ENCODE results near the gene RPS6KB1.
"Not testable (repeated sequence)": the region's sequence is repeated elsewhere in the genome, so short reads cannot be mapped to it uniquely, and the experiment has no call there.

RPS6KB1 gene

GRCh38 chr17:59872351-59872750 lies 20.6 kb upstream of the RPS6KB1 start:
- no peak for DNase-seq

- DNase-seq: not testable (repeated sequence)
These were observed 19.5 kb upstream of the RPS6KB1 start for GRCh38 chr17:59873414-59873813.

GRCh38 chr17:59874376-59874775 lies 18.5 kb upstream of the RPS6KB1 start:
- DNase-seq: no peak

DNA sequence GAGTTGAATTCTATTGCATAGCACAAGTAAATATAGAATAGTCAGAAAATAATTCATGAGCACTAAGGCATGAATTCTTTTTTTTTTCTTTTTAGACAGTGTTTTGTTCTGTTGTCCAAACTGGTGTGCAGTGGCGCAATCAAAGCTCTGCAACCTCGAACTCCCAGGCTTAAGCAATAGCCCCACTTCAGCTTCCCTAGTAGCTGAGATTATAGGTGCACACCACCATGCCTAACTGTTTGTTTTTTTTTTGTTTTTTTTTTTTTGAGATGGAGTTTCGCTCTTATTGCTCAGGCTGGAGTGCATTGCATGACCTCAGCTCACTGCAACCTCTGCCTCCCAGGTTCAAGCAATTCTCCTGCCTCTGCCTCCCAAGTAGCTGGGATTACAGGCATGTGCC lies 16.8 kb upstream of the RPS6KB1 start:
- no peak for DNase-seq

DNA sequence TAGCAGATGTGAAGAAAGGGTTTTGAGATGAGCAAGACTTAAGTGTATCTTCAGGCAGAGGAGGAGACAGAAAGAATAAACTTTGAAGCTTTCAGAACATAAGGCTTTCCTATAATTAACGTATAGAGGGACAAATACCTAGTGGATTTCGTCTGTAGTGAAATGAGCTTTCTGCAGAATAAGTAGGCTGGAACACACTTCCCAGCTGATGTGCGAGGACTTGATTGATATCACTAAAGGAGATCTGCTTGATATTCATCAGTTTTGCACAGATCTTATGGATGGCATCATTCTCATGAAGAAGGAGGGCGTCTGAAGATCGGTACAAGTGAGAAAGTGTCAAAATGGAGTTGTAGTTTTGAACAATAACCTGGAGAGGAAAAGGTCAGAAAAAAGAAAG lies 15.0 kb upstream of the RPS6KB1 start:
- DNase-seq: no peak

GRCh38 chr17:59878624-59879023 lies 14.3 kb upstream of the RPS6KB1 start:
- DNase-seq: no peak

- no peak for DNase-seq
These were observed 8.1 kb upstream of the RPS6KB1 start for GRCh38 chr17:59884861-59885260.

GRCh38 chr17:59888145-59888750 lies 4.7 kb upstream of the RPS6KB1 start:
- no peak for DNase-seq

- DNase-seq: no peak
These were observed 2.2 kb upstream of the RPS6KB1 start for GRCh38 chr17:59890720-59891119.

- no peak for DNase-seq
These were observed 534 bp upstream of the RPS6KB1 start for GRCh38 chr17:59892251-59892923.

GRCh38 chr17:59893676-59894100 lies 767 bp downstream of the RPS6KB1 start:
- DNase-seq: no peak

- no peak for DNase-seq
These were observed 4.2 kb downstream of the RPS6KB1 start for GRCh38 chr17:59897090-59897489.

DNA sequence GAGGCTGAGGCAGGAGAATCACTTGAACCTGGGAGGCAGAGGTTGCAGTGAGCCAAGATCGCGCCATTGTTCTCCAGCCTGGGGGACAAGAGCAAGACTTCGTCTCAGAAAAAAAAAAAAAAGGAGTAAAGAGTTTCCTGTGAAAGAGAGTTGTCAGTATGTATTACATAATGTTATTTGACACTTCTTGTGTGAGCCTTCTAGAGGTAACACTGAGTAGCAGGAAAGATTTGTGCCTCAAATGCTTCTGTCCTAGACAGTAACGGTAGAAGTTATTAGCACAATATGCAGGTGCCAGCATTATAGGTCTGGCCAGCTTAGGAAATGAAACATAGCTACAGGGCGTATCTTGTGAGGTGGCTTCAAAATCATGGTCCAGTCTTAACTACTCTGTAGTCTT lies 6.2 kb downstream of the RPS6KB1 start:
- DNase-seq: no peak

GRCh38 chr17:59901604-59902003 lies 8.7 kb downstream of the RPS6KB1 start:
- DNase-seq: no peak

DNA sequence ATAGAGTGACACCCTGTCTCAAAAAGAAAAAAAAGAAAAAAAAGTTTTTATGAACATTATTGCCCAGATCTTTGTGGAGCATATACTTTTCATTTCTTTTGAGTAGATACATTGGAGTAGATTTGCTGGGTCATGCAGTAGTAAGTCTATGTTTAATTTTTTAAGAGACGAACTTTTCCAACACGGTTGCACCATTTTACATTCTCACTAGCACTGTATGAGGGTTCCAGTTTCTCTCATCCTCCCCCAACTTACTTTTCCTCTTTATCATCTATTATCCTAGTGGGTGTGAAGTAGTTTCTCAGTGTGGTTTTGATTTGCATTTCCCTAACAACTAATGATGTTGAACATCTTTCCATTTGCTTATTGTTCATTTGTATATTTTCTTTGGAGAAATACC lies 10.5 kb downstream of the RPS6KB1 start:
- DNase-seq: no peak

- DNase-seq: no peak
These were observed 14.5 kb downstream of the RPS6KB1 start for GRCh38 chr17:59907467-59907866.

DNA sequence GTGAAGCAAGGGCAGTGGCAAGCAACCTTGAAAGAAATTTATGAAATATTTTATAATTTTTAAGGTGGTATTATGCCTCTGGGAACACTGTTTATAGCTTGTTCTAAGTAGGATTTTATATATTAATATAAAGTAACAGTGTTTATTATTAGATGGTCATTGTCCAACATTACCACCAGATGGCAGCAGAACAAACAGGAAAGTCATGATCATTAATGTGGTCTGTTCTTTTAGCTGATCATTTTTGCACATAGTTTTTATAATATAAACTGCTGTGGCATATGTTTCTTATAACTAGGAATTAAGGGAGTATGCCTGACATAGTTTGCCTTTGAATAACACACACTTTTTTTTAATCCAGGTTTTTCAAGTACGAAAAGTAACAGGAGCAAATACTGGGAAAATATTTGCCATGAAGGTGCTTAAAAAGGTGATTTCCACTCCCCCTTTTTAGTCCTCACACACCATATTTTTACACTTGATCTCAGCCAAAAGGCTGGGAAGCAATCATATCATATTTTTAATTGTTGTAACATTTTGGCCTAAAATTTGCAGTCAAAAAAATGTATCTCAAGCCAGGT lies 21.4 kb downstream of the RPS6KB1 start:
- no peak for DNase-seq

DNA sequence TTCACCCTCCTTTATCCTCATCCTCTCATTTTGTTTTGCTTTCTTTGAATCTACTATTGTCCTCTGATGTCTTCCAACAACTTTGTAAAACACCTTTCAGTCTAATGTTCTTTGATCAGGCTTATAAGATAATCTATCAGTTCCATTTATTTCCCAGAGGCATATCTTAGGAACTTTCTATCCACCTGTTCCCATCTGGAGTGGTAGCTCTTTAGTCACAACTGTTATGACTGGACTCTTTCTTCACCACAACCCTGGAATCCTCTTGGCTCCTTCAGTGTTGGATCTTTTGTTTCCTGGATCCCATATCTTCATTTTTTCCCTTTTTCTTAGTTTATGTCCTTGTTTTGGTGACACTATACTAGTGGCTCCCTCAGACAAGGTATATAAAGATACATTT lies 23.5 kb downstream of the RPS6KB1 start:
- DNase-seq: no peak

GRCh38 chr17:59920637-59921036 lies 27.7 kb downstream of the RPS6KB1 start:
- not testable (repeated sequence) for DNase-seq

GRCh38 chr17:59930121-59930520 lies 37.2 kb downstream of the RPS6KB1 start:
- not testable (repeated sequence) for DNase-seq

GRCh38 chr17:59930768-59931167 lies 37.8 kb downstream of the RPS6KB1 start:
- not testable (repeated sequence) for DNase-seq

GRCh38 chr17:59933317-59933716 lies 40.4 kb downstream of the RPS6KB1 start:
- not testable (repeated sequence) for DNase-seq

DNA sequence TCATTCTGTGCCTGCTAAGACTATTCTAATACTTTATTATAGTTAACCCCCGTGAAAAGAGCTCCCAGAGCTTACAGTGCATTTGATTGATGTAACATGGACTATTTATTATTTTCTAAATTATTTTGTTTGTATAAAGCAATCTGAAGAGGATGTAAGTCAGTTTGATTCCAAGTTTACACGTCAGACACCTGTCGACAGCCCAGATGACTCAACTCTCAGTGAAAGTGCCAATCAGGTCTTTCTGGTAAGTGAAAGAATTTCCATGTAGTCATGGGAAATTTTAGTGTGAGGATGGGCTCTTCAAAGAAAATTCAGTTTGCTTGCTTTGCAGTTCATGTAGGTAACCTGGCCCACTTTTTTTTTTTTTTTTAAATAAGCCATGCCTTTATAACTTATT lies 47.8 kb downstream of the RPS6KB1 start:
- not testable (repeated sequence) for DNase-seq

GRCh38 chr17:59941131-59941530 lies 48.2 kb downstream of the RPS6KB1 start:
- no peak for DNase-seq

All from cortex of kidney (tissue), 1 donor.